Glomerular visceral epithelial cell (primary cell): Measurements from ENCODE around the gene UBE2L5.

ENCODE experiments used
- DNase-seq: peaks from one replicate; pipeline ENCODE4 v3.0.0-alpha.2; 2016; ENCODE audit errors: extremely low spot score

The UBE2L5 gene

DNA sequence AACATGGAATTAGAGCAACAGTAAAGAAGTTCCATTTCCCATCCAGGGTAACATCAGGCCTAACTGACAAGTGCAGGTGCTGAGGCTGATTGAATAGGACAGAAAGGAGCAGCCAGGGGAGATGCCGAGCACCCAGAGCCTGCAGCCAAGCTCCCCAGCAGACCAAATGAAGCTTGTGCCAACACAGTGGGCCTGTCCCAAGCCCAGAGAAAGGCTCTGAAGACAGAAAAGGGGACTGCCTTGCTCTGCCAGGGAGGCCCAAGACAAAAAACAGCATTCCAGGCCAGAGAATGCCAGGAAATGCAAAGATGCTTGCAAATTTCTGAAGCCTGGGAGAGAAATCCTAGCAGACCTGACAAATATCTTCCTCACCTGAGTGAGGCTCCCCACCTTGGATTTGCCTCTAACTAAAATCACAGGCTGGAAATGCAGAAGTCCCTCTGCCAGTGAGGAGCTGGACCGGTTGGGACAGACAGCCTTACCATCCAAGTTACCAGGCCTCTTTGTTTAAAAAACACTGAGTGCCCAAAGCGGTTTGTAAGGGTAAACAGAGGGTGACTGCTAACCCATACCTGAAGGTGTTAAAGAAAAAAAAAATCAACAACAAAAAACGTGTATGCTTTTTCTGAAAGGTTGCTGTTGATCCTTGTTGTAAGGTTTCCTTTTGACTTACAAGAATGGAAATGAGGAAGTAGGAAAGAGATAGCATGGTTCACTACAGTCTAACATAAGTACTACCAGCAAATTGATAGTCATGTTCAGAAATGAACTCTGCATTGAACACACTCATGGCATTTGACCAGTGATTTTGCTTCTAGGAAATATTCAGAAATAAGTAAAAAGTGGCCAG, 55.3 kb downstream of the UBE2L5 start:
- DNase-seq: no peak
